Stimulated activated CD4-positive, alpha-beta T cell treated with anti-CD3 and anti-CD28 coated beads, Interleukin-15, amount 100 ng/mL, for 24 hours (primary cell): ENCODE results near the gene MRPL23.

Experiments
- DNase-seq: peaks from one replicate; pipeline ENCODE4 v3.0.0-alpha.2; 2020

MRPL23 gene

DNA sequence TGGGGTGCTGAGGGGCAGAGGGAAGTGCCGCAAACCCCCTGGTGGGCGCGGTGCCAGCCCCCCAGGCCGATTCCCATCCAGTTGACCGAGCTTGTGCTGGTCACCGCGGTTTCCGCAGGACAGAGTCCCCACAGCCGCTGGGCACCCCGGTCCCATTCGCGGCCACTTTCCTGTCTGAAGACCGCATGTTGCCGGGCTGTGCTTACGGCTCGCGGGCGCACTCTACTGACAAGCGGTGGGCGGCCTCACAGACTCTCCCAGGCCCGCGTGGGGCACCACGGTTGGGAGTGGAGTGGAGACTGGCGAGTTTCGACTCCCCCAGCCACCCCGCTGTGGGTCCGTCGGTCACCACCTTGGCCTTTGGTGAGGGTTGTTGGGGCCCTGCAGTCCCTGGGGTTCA lies 51.2 kb downstream of the MRPL23 start:
- DNase-seq = no peak

DNA sequence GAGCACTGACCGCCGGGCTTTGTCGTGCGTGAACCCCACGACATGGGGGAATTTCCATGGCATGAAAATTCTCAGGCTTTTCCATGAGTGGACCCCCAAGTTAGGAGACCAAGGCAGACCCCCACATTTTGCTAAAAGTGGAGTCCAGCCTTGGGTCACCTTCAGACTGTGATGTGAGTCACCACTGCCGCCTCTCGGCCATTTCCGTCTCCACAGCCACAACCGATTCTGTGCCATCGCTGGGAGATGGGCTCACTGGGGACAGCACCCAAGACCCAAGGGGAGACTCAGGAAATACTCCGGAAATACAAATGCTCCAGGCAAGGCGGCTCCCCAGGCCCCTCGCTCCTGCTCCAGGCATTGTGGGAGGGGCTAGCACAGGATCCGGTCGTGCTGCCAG lies 51.7 kb downstream of the MRPL23 start:
- no peak for DNase-seq

DNA sequence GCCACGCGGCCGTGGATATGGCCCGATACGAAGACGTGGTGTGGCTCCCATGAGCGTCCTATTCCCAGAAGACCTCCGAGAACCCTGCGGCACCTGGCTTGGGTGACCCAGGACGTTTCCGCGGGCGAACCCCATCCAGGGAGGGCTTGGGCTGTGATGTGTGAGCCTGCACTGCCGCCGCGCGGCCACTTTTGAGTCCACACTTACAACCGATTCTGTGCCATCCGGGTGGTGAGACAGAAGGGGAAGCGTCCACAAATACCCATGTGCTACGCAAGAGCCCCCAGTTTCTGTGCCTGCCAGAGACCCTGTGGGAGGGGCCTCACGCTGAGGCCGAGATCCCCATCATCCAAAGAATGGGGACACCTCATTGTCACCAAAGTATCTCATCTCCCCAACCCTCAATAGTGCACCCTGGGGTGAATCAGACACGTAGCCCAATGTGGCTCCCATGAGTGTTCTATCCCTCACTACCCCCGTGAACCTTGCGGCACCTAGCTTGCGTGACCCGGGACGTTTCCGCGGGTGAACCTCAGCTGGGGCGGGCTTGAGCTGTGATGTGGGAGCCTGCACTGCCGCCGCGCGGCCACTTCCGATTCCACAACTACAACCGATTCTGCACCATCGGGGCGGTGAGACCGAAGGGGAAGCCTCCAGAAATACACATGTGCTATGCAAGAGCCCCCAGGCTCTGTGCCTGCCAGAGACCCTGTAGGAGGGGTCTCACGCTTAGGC lies 55.1 kb downstream of the MRPL23 start:
- DNase-seq = no peak

DNA sequence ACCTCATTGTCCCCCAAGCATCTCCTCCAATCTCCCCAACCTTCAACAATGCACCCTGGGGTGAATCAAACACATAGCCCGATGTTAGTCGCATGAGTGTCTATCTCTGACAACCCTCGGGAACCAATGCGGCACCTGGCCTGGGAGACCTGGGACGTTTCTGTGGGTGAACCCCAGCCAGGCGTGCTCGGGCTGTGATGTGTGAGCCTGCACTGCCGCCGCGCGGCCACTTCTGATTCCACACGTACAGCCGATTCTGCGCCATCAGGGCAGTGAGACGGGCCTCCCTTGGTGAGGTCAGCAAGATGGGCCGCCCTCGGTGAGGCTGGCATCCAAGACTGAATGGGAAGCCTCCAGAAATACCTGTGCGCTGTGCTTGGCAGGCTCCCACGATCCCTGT lies 55.7 kb downstream of the MRPL23 start:
- no peak for DNase-seq

DNA sequence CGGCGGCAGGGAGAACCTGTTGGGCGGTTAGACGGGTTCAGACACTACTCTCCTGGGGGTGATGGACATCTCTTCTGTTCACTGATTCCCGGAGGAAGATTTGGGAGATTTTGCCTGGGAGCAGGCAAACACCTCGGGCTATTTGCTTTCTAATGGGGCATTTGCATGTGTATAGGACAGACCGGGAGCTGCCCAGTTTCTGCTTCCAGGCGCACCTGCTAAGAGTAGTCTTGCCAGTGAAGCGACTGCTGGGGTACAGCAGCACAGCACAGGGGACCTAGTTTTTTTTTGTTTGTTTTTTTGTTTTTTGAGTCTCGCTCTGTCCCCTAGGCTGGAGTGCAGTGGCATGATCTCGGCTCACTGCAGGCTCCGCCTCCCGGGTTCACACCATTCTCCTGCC lies 57.3 kb downstream of the MRPL23 start:
- DNase-seq = no peak
